Testis (tissue), 3 donors: ENCODE data around the gene LTB. TPM values are rescaled to one million over a fixed set of nuclear protein-coding genes. Genes with fewer than 3 reads are reported as not detected.

Experiments
- DNase-seq: peaks from one replicate; pipeline ENCODE4 v3.0.0-alpha.2; 2019
- H3K27ac ChIP-seq, 2 donors: fragments of 200-600 bp; sonication (generic); one replicate each; pipeline ENCODE4 v1.5.1; 2019
- H3K27me3 ChIP-seq: fragments of 200-600 bp; sonication (generic); one replicate; pipeline ENCODE4 v1.5.1; 2019
- H3K36me3 ChIP-seq: fragments of 200-600 bp; sonication (generic); one replicate; pipeline ENCODE4 v1.5.1; 2017; ENCODE audit warnings: low read depth; ENCODE audit errors: missing control alignments
- H3K4me1 ChIP-seq: fragments of 200-600 bp; sonication (generic); one replicate; pipeline ENCODE4 v1.5.1; 2019
- H3K4me3 ChIP-seq, 2 donors: fragments of 200-600 bp; sonication (generic); one replicate each; pipeline ENCODE4 v1.5.1; 2017 to 2019
- H3K9me3 ChIP-seq: fragments of 200-600 bp; sonication (generic); one replicate; pipeline ENCODE4 v1.5.1; 2017
- POLR2A ChIP-seq: fragments of 450-650 bp; IDR thresholded peaks from one replicate; pipeline ENCODE4 v1.6.1; 2017; ENCODE audit warnings: antibody characterized with exemption, mild to moderate bottlenecking, moderate library complexity
- WGBS, 2 donors: methylation state at CpG; one replicate each; pipeline ENCODE4 v1.1.5; 2018; 5-methylcytosine and 5-hydroxymethylcytosine counted together
- intact Hi-C: fragments of 100-400 bp; cut with DNase I; formaldehyde crosslinking; loops from one replicate; pipeline ENCODE4 v1.15.1; 2023; ENCODE audit warnings: low total_unique reads
- polyA plus RNA-seq: library from polyadenylated mRNA; stranded (reverse); fragments of 350-450 nt; fragmentation: Illumina TruSeq; extraction: RNeasy Lipid Tissue Mini Kit (QIAGEN cat#74804); gene quantifications from one replicate; pipeline ENCODE4 v1.2.3, GENCODE V29; 2014; ENCODE audit warnings: low read depth, low replicate concordance; ENCODE audit not compliant: insufficient read depth
- total RNA-seq, 2 donors: library from RNA; depleted of rRNA; stranded (reverse); fragments of >200 nt; gene quantifications; one replicate each; pipeline ENCODE4 v1.2.3, GENCODE V29; 2016
- TF ChIP-seq, protein P1 (sequence below), 3 experiments: fragments of 450-650 bp in 2 of 3; fragments of 200-600 bp in 1 of 3; sonication (generic) in 1 of 3; IDR thresholded peaks; one replicate each; pipeline ENCODE4 v1.5.1; 2016 to 2019; ENCODE audit warnings: antibody characterized with exemption in 3 of 3, mild to moderate bottlenecking in 2 of 3, moderate library complexity in 1 of 3

The LTB gene
- total and polyA plus RNA-seq, 3 donors from 2014 or later: 2.0 to 7.2 TPM; not detected in 1

DNA sequence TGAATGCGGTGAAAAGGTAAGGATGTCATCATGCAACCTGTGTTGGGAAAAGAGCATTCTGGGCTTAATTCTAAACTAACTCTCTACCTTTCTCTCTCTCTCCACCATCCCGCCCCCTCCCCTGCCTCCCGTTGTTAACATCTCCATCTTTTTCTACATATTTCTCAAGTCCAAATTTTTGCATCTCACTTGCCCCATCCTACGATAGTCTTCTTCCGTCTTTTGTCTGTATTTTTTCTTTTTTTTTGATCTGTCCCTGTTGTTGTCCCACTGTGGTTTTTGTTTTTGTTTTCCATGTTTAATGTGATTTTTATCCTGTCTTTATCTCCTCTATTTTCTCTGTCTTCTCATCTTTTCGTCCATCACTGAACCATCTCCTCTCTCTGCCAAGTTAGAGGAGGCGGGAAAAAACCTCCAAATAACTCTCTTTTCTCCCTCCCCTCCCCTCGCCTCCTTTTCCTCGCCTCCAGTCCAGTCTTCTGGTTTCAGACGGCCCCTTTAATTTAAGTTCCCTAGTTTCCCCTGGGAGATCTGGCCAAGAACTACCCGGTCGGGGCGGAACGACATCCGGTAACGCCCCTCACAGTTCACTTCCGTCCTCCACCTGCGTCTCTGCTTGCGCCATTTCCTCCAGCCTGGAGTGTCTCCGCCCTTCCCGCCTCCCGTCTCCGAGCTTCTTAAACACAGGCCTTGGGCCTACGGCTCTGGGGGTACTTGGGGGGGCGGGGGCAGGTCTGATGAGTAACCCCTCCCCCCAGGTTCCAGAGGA, 35.1 kb downstream of the LTB start, which contains the start of gene NFKBIL1:
Gene NFKBIL1 (plus strand): TSS at position 651 of the 769 bp plus-strand sequence. CDS start 87 bp downstream, at position 738.
- no peak for TF ChIP-seq POLR2A
- TF ChIP-seq, protein P1, sequence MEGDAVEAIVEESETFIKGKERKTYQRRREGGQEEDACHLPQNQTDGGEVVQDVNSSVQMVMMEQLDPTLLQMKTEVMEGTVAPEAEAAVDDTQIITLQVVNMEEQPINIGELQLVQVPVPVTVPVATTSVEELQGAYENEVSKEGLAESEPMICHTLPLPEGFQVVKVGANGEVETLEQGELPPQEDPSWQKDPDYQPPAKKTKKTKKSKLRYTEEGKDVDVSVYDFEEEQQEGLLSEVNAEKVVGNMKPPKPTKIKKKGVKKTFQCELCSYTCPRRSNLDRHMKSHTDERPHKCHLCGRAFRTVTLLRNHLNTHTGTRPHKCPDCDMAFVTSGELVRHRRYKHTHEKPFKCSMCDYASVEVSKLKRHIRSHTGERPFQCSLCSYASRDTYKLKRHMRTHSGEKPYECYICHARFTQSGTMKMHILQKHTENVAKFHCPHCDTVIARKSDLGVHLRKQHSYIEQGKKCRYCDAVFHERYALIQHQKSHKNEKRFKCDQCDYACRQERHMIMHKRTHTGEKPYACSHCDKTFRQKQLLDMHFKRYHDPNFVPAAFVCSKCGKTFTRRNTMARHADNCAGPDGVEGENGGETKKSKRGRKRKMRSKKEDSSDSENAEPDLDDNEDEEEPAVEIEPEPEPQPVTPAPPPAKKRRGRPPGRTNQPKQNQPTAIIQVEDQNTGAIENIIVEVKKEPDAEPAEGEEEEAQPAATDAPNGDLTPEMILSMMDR (IDR thresholded peaks at IDR 0.05): no peak
- WGBS, 2 donors: 0 to 1% methylated on average over 25 of the region's 25 CpGs
- Histone ChIP-seq H3K27ac (peak within 1 kb of the TSS; percentile 78 to 80), H3K36me3 (no peaks in the 10 kb centered on the region), H3K4me1 (peaks cover 23% of the 10 kb centered on the region), H3K9me3 (no peaks in the 10 kb centered on the region), H3K4me3 (peak within 1 kb of the TSS; percentile 44 to 56), H3K27me3 (no peaks in the 10 kb centered on the region)
- intact Hi-C loops: loop anchor here (10.0 kb wide), 1 partner anchor 48 kb away; the partner anchor contains the start of gene NCR3
- DNase-seq: peak; percentile 99

- DNase-seq: peak; percentile 94
- H3K36me3 ChIP-seq: no peaks in the 10 kb centered on the region
- H3K27me3 ChIP-seq: no peaks in the 10 kb centered on the region
- TF ChIP-seq, protein P1 (IDR thresholded peaks at IDR 0.05): peak; percentile 91 to 97 (median 92)
- no peak for TF ChIP-seq POLR2A
- peak within 1 kb of the TSS; percentile 78 to 80 for H3K27ac ChIP-seq
- peaks cover 23% of the 10 kb centered on the region for H3K4me1 ChIP-seq
- peak within 1 kb of the TSS; percentile 44 to 56 for H3K4me3 ChIP-seq
- 3 to 7% methylated on average over 11 of the region's 11 CpGs for WGBS, 2 donors
- no peaks in the 10 kb centered on the region for H3K9me3 ChIP-seq
- intact Hi-C loops: loop anchor here (10.0 kb wide), 1 partner anchor 48 kb away; the partner anchor contains the start of gene NCR3
These were observed 35.8 kb downstream of the LTB start, which contains the start of gene ATP6V1G2 for GRCh38 chr6:31546339-31546957. Gene ATP6V1G2, minus strand, starts transcription at chr6:31546608. Its CDS starts 49 bp downstream, at chr6:31546559.

GRCh38 chr6:31545291-31545690, 36.9 kb downstream of the LTB start:
- no peaks in the 10 kb centered on the region for H3K36me3 ChIP-seq

DNA sequence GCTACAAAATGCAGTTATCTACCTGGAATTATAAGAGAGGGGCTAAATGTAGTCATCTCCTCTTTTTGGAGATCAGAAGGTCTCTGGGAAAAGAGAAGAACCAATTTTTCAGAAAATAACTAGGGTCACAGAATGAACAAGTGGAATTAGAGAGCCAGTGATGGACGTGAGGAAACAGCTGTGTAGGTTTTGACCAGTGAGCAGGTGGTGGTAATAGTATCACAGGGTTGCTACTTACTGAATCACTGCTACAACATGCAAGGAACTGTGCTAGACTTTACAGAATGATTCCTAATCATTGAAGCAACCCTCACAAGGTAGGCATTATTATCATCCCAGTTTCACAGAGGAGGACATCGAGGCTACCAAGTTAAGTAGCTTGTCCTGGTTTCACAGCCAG, 37.5 kb downstream of the LTB start:
- Histone ChIP-seq H3K36me3 (no peaks in the 10 kb centered on the region), H3K27ac (no peak overlapping the region), H3K9me3 (no peaks in the 10 kb centered on the region), H3K27me3 (no peaks in the 10 kb centered on the region), H3K4me1 (peaks cover 32% of the 10 kb centered on the region), H3K4me3 (no peak overlapping the region)
- DNase-seq: no peak
- intact Hi-C loops: loop anchor here (10.0 kb wide), 1 partner anchor 50 kb away; the partner anchor contains the start of gene NCR3
- TF ChIP-seq, protein P1 (IDR thresholded peaks at IDR 0.05): no peak
- no peak for TF ChIP-seq POLR2A
- WGBS, 2 donors: 69 to 77% methylated on average over 2 of the region's 2 CpGs

More at GRCh38 chr6:31545291-31545690, 36.9 kb downstream of the LTB start:
- H3K4me1 ChIP-seq: peaks cover 26% of the 10 kb centered on the region
- intact Hi-C loops: loop anchor here (10.0 kb wide), 1 partner anchor 50 kb away; the partner anchor contains the start of gene NCR3
- H3K27ac ChIP-seq: no peak overlapping the region
- 74 to 78% methylated on average over 7 of the region's 7 CpGs for WGBS, 2 donors
- H3K4me3 ChIP-seq: no peak overlapping the region
- no peak for DNase-seq
- TF ChIP-seq, protein P1 (IDR thresholded peaks at IDR 0.05): no peak
- TF ChIP-seq POLR2A: no peak
- no peaks in the 10 kb centered on the region for H3K9me3 ChIP-seq
- H3K27me3 ChIP-seq: no peaks in the 10 kb centered on the region
